Measurements from ENCODE around the gene SSR2.

DNA sequence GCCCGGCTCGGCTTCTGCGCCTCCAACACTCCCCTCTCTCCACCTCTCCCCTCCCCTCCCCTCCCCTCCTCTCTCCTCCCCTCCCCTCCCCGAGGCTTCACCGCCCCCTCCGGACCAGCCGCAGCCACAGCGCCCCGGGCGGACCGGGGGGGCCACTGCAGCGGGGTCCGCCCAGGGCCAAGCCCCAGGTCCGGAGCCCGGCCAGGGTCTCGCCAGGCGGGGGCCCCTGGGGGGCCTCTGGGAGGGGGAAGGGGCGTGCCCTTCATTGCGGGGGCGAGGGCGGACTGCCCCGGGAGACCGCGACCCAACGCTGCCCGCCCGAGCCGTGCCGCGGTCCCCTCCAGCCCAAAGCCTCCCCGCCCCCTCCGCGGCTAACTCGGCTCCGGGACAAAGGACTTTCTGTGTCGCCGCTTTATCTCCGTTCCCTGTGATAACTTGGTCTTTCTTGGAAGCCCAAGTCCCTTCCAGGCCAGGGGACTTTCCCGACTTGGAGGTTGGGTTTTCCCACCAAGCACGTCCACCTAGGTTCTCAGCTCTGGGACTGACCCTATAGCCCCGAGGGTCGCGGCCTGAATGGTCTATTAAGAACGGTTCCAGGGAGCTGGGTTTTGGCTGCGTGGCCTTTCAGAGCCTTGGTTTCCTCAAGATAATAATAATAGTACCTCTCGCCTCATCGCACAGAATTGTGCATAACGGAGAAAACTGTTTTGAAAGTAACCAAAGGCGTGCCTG lies 33.2 kb upstream of the SSR2 start, which contains the start of gene UBQLN4:
- no peak for TF ChIP-seq CTCF (IDR thresholded peaks at IDR 0.05; ENCODE audit: insufficient read depth, low read depth, low read length)
- no peak for TF ChIP-seq EZH2 (IDR thresholded peaks at IDR 0.05; ENCODE audit: insufficient read depth, low read length)
